GM10266 (cell line): ENCODE measurements around the gene RAB1A.

Source experiments
- DNase-seq: peaks from one replicate; pipeline ENCODE4 v3.0.0; 2012; ENCODE audit errors: extremely low spot score
- CTCF ChIP-seq: IDR thresholded peaks from 2 replicates; pipeline ENCODE4 v1.5.1; 2012; ENCODE audit warnings: mild to moderate bottlenecking, low read depth; ENCODE audit not compliant: control insufficient read depth, insufficient read depth; ENCODE audit errors: missing control alignments

RAB1A gene

GRCh38 chr2:65103013-65103715, 26.7 kb downstream of the RAB1A start:
- no peak for DNase-seq
- TF ChIP-seq CTCF, result no peak

- TF ChIP-seq CTCF, result no peak
- DNase-seq, result no peak
These were observed 28.8 kb downstream of the RAB1A start for GRCh38 chr2:65101071-65101470.

GRCh38 chr2:65098741-65099140, 31.2 kb downstream of the RAB1A start:
- no peak for DNase-seq
- TF ChIP-seq CTCF, result no peak

- TF ChIP-seq CTCF, result no peak
- no peak for DNase-seq
These were observed 32.1 kb downstream of the RAB1A start for GRCh38 chr2:65097844-65098243.

DNA sequence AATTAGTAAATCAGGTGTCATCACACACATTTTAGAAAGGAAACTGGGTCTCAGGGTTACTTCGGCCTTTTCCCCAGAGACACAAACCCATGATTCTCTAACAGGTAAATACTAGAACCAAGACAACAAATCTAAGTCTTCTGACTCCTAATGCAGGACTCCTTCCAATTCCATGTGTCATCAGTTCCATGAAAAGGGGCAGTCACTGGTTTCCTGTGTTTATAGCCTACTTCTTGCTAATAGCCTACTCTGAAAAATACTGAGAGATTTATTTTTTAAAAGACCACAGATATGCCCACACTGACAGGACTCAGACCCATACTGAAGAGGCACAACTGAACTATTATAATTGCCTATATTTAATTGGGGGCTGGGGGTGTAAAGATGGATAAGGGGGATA, 33.0 kb downstream of the RAB1A start:
- TF ChIP-seq CTCF, result no peak
- DNase-seq, result no peak

DNA sequence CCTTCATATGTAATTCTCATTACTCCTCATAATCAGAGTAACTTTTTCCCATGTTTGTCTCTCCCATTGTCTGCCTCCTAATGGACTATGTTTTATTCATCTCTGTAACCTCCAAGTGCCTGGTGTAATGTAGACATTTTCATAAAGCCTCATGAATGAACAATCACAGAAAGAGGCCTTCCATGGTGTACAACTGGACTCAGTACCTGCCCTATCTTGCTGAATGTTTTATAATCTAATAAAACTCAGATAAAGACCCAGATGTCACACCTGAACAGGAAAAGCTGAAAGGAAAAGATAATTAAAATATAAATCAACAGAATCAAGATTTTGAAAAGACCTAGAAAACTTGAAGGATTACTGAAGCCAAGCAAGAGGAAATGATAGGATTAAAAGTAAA, 36.7 kb downstream of the RAB1A start:
- no peak for DNase-seq
- no peak for TF ChIP-seq CTCF

- no peak for TF ChIP-seq CTCF
- no peak for DNase-seq
These were observed 37.1 kb downstream of the RAB1A start for GRCh38 chr2:65092791-65093190.
